Rectal smooth muscle tissue (tissue), 1 donor: ENCODE data around the gene NHEJ1.
A peak's percentile ranks its signal among the peaks of the same experiment; 100 is the strongest.

ENCODE experiments used
- H3K27ac ChIP-seq: one replicate; pipeline ENCODE4 v1.7.0; 2013; ENCODE audit warnings: low read depth, low read length, inconsistent platforms
- H3K27me3 ChIP-seq: one replicate; pipeline ENCODE4 v1.7.0; 2013; ENCODE audit warnings: low read length; ENCODE audit not compliant: control insufficient read depth, insufficient read depth
- H3K36me3 ChIP-seq: one replicate; pipeline ENCODE4 v1.7.0; 2013; ENCODE audit warnings: low read length; ENCODE audit not compliant: control insufficient read depth, insufficient read depth
- H3K4me1 ChIP-seq: one replicate; pipeline ENCODE4 v1.7.0; 2013; ENCODE audit warnings: low read length; ENCODE audit not compliant: control insufficient read depth, insufficient read depth
- H3K4me3 ChIP-seq: one replicate; pipeline ENCODE4 v1.7.0; 2013; ENCODE audit warnings: low read length
- H3K9ac ChIP-seq: one replicate; pipeline ENCODE4 v1.7.0; 2013; ENCODE audit warnings: low read length

Gene NHEJ1

DNA sequence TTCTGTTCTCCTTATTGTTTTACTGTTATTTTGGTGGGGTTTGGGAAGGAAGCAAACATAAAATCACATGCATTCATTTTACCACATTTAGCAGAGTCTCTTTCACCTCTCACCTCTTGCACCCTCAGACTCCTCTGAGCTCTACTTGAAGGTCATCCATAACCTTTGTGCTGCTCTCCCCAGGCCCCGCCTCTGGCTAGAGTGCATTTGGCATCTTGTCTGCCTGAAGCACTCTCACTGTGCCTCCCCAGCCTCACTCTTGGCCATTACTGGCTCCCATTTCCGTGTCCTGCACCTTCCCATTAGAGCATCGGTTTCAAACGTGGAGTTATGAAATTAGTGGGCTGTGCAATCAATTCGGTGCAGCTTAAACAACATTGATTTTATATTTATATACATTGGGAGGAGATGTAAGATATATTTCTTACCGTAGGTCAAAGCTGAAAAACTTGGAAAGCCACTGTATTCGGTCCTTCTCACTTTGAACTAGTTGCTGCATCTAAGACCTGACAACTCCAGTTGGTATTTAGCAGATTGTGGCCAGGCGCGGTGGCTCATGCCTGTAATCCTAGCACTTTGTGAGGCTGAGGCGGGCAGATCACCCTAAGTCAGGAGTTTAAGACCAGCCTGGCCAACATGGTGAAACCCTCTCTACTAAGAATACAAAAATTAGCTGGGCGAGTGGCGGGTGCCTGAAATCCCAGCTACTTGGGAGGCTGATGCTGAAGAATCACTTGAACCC lies 39.0 kb upstream of the NHEJ1 start:
- Histone ChIP-seq H3K4me3 (no peak overlapping the region), H3K4me1 (no peaks in the 10 kb centered on the region), H3K36me3 (no peaks in the 10 kb centered on the region), H3K9ac (no peak overlapping the region), H3K27me3 (no peaks in the 10 kb centered on the region), H3K27ac (no peak overlapping the region)

DNA sequence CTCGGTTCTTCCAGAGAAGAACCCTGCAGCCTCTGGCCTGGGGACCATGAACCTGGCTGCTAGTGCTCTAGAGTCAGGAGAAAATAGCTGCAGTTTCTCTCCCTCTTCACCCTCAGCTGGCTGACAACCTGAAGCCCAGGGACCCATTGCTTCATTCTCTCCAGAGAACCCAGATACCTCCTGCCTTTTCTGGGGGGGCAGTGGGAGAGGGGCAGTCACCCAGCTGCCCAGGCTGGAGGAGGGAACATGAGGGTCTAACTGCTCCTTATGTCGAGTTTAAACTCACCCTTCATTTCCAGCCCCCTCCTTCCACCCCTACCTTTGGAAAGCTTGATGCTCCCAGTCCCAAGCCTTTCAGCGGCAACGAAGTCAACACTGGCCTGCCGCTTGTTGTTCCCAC lies 38.4 kb upstream of the NHEJ1 start:
- H3K4me1 ChIP-seq, result no peaks in the 10 kb centered on the region
- no peak overlapping the region for H3K27ac ChIP-seq
- H3K4me3 ChIP-seq, result no peak overlapping the region
- no peaks in the 10 kb centered on the region for H3K36me3 ChIP-seq
- no peak overlapping the region for H3K9ac ChIP-seq
- no peaks in the 10 kb centered on the region for H3K27me3 ChIP-seq

DNA sequence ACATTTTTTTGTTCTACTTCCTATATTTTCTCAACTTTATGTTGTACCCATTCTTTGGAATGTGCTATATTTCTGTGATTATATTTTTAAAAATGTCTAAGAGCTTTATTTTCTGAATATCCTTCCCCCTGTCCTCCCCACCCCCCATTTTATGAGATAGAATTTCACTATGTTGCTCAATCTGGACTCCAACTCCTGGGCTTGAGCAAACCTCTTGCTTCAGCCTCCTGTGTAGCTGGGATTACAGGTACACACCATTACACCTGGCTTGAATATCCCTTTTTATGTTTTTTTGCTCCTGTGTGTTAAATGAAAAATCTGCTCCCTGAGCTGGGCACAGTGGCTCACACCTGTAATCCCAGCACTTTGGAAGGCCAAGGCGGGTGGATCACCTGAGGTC lies 36.8 kb upstream of the NHEJ1 start:
- Histone ChIP-seq H3K4me1 (no peaks in the 10 kb centered on the region), H3K27me3 (no peaks in the 10 kb centered on the region), H3K4me3 (no peak overlapping the region), H3K27ac (no peak overlapping the region), H3K9ac (no peak overlapping the region), H3K36me3 (no peaks in the 10 kb centered on the region)

GRCh38 chr2:219186754-219187456 lies 26.3 kb upstream of the NHEJ1 start:
- no peak overlapping the region for H3K9ac ChIP-seq
- H3K4me1 ChIP-seq, result no peaks in the 10 kb centered on the region
- no peaks in the 10 kb centered on the region for H3K27me3 ChIP-seq
- H3K27ac ChIP-seq, result no peak overlapping the region
- H3K36me3 ChIP-seq, result peaks cover 17% of the 10 kb centered on the region
- no peak overlapping the region for H3K4me3 ChIP-seq

DNA sequence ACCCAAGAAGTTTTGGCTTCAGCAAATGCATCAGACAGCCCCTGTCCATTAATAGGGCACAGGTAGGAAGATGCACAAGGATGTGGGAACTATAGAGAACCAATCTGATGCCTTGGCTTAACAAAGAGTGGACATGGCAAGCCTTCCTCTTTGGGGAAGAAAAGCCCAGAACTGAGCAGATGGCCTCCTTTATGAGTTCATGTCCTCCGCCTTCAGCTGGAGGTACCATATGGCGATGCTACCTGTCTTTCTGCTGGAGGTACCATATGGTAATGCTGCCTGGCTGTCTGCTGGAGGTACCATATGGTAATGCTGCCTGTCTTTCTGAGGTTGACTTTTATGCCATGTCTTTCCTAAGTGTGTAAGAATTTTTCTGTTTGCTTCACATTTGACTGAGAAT lies 23.5 kb upstream of the NHEJ1 start:
- Histone ChIP-seq H3K4me1 (peaks cover under 1% of the 10 kb centered on the region), H3K36me3 (peaks cover 34% of the 10 kb centered on the region), H3K27me3 (no peaks in the 10 kb centered on the region), H3K27ac (no peak overlapping the region), H3K9ac (no peak overlapping the region), H3K4me3 (no peak overlapping the region)

DNA sequence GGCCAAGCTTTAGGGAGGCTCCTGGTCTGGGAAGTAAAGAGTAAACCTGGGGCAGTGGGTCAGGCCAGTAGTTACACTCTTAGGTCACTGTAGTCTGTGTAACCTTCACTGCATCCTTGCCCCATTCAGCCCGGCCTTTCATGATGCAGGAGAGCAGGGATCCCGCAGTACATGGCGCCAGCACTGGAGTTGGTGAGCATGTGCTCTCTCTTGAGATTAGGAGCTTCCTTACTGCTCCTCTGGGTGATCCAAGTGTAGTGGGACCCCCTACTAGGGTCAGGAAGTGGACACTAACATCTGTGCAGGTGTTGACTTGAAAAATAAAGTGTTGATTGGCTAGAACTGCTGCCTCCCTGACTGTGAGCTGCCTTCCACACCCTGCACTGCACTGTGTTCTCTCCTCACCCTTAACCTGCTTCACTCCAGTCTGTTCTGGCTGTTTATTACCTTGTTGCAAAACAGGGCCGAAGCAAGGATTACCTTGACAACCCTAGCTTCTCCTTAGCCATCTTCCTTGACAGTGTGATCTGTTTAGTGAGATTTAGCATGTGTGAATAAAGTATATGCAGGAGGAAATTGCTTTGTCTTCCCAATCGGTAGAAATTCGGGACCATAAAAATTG lies 22.6 kb upstream of the NHEJ1 start:
- H3K27me3 ChIP-seq, result no peaks in the 10 kb centered on the region
- H3K4me3 ChIP-seq, result no peak overlapping the region
- H3K36me3 ChIP-seq, result peaks cover 34% of the 10 kb centered on the region
- no peak overlapping the region for H3K27ac ChIP-seq
- peaks cover 6% of the 10 kb centered on the region for H3K4me1 ChIP-seq
- no peak overlapping the region for H3K9ac ChIP-seq

- H3K27ac ChIP-seq, result no peak overlapping the region
- H3K36me3 ChIP-seq, result peaks cover 34% of the 10 kb centered on the region
- no peak overlapping the region for H3K4me3 ChIP-seq
- H3K4me1 ChIP-seq, result peaks cover 6% of the 10 kb centered on the region
- no peak overlapping the region for H3K9ac ChIP-seq
- H3K27me3 ChIP-seq, result no peaks in the 10 kb centered on the region
These were observed 21.9 kb upstream of the NHEJ1 start for GRCh38 chr2:219182331-219183150.

DNA sequence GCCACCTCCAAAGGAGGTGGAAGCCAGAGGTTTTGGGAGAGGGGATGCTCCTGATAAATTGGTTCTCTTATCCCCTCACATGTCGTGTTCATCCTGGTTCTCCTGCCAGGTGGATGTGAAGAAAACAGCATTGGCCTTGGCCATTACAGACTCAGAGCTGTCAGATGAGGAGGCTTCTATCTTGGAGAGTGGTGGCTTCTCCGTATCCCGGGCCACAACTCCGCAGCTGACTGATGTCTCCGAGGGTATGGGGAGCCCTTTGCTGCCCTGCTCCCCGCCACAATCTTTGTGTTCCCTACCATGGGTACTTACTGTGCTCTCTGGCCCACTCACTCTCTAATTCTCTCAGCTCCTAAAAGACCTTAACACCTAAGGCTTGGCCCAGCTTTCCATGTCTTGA lies 20.9 kb upstream of the NHEJ1 start:
- Histone ChIP-seq H3K4me1 (peaks cover 10% of the 10 kb centered on the region), H3K36me3 (peaks cover 34% of the 10 kb centered on the region), H3K9ac (no peak overlapping the region), H3K27ac (no peak overlapping the region), H3K27me3 (no peaks in the 10 kb centered on the region), H3K4me3 (no peak overlapping the region)

DNA sequence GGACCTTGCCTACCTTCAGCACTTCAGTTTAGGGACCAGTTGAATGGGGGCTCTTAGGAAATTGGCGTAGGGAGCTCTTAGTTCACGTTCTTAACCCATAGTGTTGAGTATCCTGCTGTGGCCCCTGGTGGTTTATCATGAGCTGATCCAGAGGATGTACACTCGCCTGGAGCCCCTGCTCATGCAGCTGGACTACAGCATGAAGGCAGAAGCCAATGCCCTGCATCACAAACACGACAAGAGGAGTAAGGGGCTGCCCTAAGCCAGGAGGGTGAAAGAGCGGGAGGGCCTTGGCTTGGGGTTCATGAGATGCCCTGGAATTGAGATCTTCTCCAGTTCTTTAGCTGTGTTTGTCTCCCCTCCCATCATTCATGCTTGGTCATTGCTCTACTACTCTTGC lies 20.3 kb upstream of the NHEJ1 start:
- Histone ChIP-seq H3K36me3 (peaks cover 34% of the 10 kb centered on the region), H3K4me1 (peaks cover 10% of the 10 kb centered on the region), H3K27me3 (no peaks in the 10 kb centered on the region), H3K27ac (no peak overlapping the region), H3K9ac (no peak overlapping the region), H3K4me3 (no peak overlapping the region)

- peaks cover 36% of the 10 kb centered on the region for H3K36me3 ChIP-seq
- no peak overlapping the region for H3K4me3 ChIP-seq
- H3K27me3 ChIP-seq, result no peaks in the 10 kb centered on the region
- H3K4me1 ChIP-seq, result peaks cover 14% of the 10 kb centered on the region
- no peak overlapping the region for H3K9ac ChIP-seq
- no peak overlapping the region for H3K27ac ChIP-seq
These were observed 19.2 kb upstream of the NHEJ1 start for GRCh38 chr2:219179601-219180465.

GRCh38 chr2:219178377-219179175 lies 18.0 kb upstream of the NHEJ1 start:
- Histone ChIP-seq H3K9ac (peak overlapping the region; percentile 82), H3K4me3 (peak overlapping the region; percentile 97), H3K27me3 (no peaks in the 10 kb centered on the region), H3K36me3 (peaks cover 45% of the 10 kb centered on the region), H3K4me1 (peaks cover 14% of the 10 kb centered on the region), H3K27ac (peak overlapping the region; percentile 92)
